ENCODE measurements around the gene NOXO1. TPM values are rescaled to one million over a fixed set of nuclear protein-coding genes. Genes with fewer than 3 reads are reported as not detected.
A peak's percentile ranks its signal among the peaks of the same experiment; 100 is the strongest.

NOXO1 gene
- total RNA-seq, 1 experiment from 2014 or later = 3.4 TPM

- Histone ChIP-seq H3K79me2 (ENCODE audit: low read length) (no peaks in the 10 kb centered on the region), H3K9me3 (ENCODE audit: low read length) (no peaks in the 10 kb centered on the region), H4K20me1 (ENCODE audit: low read length) (no peaks in the 10 kb centered on the region), H3K27me3 (ENCODE audit: low read length) (no peaks in the 10 kb centered on the region), H3K4me3 (ENCODE audit: low read length) (peak overlapping the region; percentile 64), H3K36me3 (ENCODE audit: low read depth, low read length) (no peaks in the 10 kb centered on the region), H3K4me2 (ENCODE audit: low read length) (peak overlapping the region; percentile 79), H3K9me2 (replicated peaks; ENCODE audit: low read length) (no peaks in the 10 kb centered on the region), H3K9ac (ENCODE audit: low read length) (peak overlapping the region; percentile 66), H3F3A (ENCODE audit: low read length, unreplicated experiment) (no peaks in the 10 kb centered on the region), H2AFZ (ENCODE audit: low read length) (peak overlapping the region; percentile 79), H3K27ac (ENCODE audit: low read length) (no peak overlapping the region), H3K4me1 (ENCODE audit: insufficient read depth, low read length) (no peaks in the 10 kb centered on the region)
- ChIA-PET CTCF (no interaction called here), POLR2A (ENCODE audit: unreplicated experiment) (no interaction called here)
- no TSS peak for BruUV-seq (replicated peaks)
- TF ChIP-seq CTCF (conservative IDR thresholded peaks at IDR 0.05; ENCODE audit: low read depth, low read length) (peak; percentile 68), EZH2 (IDR thresholded peaks at IDR 0.05; ENCODE audit: low read length, unreplicated experiment) (no peak)
- DNase-seq (peak; percentile 80), ATAC-seq (peak; percentile 86)
- intact Hi-C loops (cut with micrococcal nuclease) = loop anchor here (2.0 kb wide), 1 partner anchor 67 kb away; no protein-coding TSS in a partner anchor
Observed at GRCh38 chr16:1929578-1930337, 51.5 kb downstream of the NOXO1 start.

- H3K9ac ChIP-seq (ENCODE audit: low read length) = peak overlapping the region; percentile 66
- no peaks in the 10 kb centered on the region for H3K4me1 ChIP-seq (ENCODE audit: insufficient read depth, low read length)
- TF ChIP-seq EZH2phosphoT487 (IDR thresholded peaks at IDR 0.05; ENCODE audit: borderline replicate concordance, low read length) = no peak
- TF ChIP-seq CTCF (conservative IDR thresholded peaks at IDR 0.05; ENCODE audit: low read depth, low read length) = no peak
- no peak for TF ChIP-seq EZH2 (IDR thresholded peaks at IDR 0.05; ENCODE audit: low read length, unreplicated experiment)
- H3K4me3 ChIP-seq (ENCODE audit: low read length) = peak overlapping the region; percentile 64
- no peaks in the 10 kb centered on the region for H3K79me2 ChIP-seq (ENCODE audit: low read length)
- no peaks in the 10 kb centered on the region for H3K27me3 ChIP-seq (ENCODE audit: low read length)
- ChIA-PET POLR2A (ENCODE audit: unreplicated experiment) (no interaction called here), CTCF (no interaction called here)
- no peak overlapping the region for H3K27ac ChIP-seq (ENCODE audit: low read length)
- peak overlapping the region; percentile 73 for H2AFZ ChIP-seq (ENCODE audit: low read length)
- ATAC-seq (peak; percentile 22; the same call in 1 of the 2 replicates), DNase-seq (no peak)
- intact Hi-C loops (cut with micrococcal nuclease) = loop anchor here (2.0 kb wide), 1 partner anchor 66 kb away; no protein-coding TSS in a partner anchor
- no peaks in the 10 kb centered on the region for H3K9me3 ChIP-seq (ENCODE audit: low read length)
- H3K4me2 ChIP-seq (ENCODE audit: low read length) = peak overlapping the region; percentile 79
- H3F3A ChIP-seq (ENCODE audit: low read length, unreplicated experiment) = no peaks in the 10 kb centered on the region
- no peaks in the 10 kb centered on the region for H3K9me2 ChIP-seq (replicated peaks; ENCODE audit: low read length)
- no TSS peak for BruUV-seq (replicated peaks)
- no peaks in the 10 kb centered on the region for H3K36me3 ChIP-seq (ENCODE audit: low read depth, low read length)
- H4K20me1 ChIP-seq (ENCODE audit: low read length) = no peaks in the 10 kb centered on the region
Observed at GRCh38 chr16:1929105-1929504, 52.2 kb downstream of the NOXO1 start.

Other genes with a start within 250 kb of the NOXO1 start
- 66.9 and 70.3 TPM in 2 replicates for gene NME3, start 209.9 kb downstream of the NOXO1 start, total RNA-seq (2014; rRNA removed)
- gene EME2, start 208.7 kb downstream of the NOXO1 start, total RNA-seq (2014; rRNA removed) = 11.3 and 12.5 TPM in 2 replicates
- 248 and 258 TPM in 2 replicates for gene MRPS34, start 208.3 kb downstream of the NOXO1 start, total RNA-seq (2014; rRNA removed)
- 27.4 and 30.4 TPM in 2 replicates for gene SPSB3, start 198.9 kb downstream of the NOXO1 start, total RNA-seq (2014; rRNA removed)
- 95.1 and 128 TPM in 2 replicates for gene NUBP2, start 198.5 kb downstream of the NOXO1 start, total RNA-seq (2014; rRNA removed)
- gene IGFALS, start 187.8 kb downstream of the NOXO1 start, total RNA-seq (2014; rRNA removed) = not detected in 2 replicates
- 96.9 and 99.5 TPM in 2 replicates for gene HAGH, start 154.6 kb downstream of the NOXO1 start, total RNA-seq (2014; rRNA removed)
- gene FAHD1, start 154.3 kb downstream of the NOXO1 start, total RNA-seq (2014; rRNA removed) = 37.5 and 47.5 TPM in 2 replicates
- not detected in 2 replicates for gene MEIOB, start 109.3 kb downstream of the NOXO1 start, total RNA-seq (2014; rRNA removed)
- gene HS3ST6, start 63.1 kb downstream of the NOXO1 start, total RNA-seq (2014; rRNA removed) = not detected in 2 replicates
- gene MSRB1, start 38.3 kb downstream of the NOXO1 start, total RNA-seq (2014; rRNA removed) = 24.6 and 25.7 TPM in 2 replicates
- gene RPL3L, start 26.8 kb downstream of the NOXO1 start, total RNA-seq (2014; rRNA removed) = 1.5 TPM in 1 of 2 replicates, not detected in the other
- gene NDUFB10, start 21.9 kb downstream of the NOXO1 start, total RNA-seq (2014; rRNA removed) = 407 and 530 TPM in 2 replicates
- gene RPS2, start 16.6 kb downstream of the NOXO1 start, total RNA-seq (2014; rRNA removed) = 2,234 and 2,721 TPM in 2 replicates
- gene RNF151, start 14.6 kb downstream of the NOXO1 start, total RNA-seq (2014; rRNA removed) = not detected in 2 replicates
- 71.5 and 111 TPM in 2 replicates for gene TBL3, start 9.4 kb downstream of the NOXO1 start, total RNA-seq (2014; rRNA removed)
- 66.8 and 77.2 TPM in 2 replicates for gene GFER, start 2.7 kb upstream of the NOXO1 start, total RNA-seq (2014; rRNA removed)
- gene SYNGR3, start 8.5 kb upstream of the NOXO1 start, total RNA-seq (2014; rRNA removed) = 1.5 and 2.8 TPM in 2 replicates
- gene ZNF598, start 28.4 kb upstream of the NOXO1 start, total RNA-seq (2014; rRNA removed) = 44.4 and 60.1 TPM in 2 replicates
- gene NPW, start 38.3 kb upstream of the NOXO1 start, total RNA-seq (2014; rRNA removed) = 3.8 and 5.6 TPM in 2 replicates
- gene NHERF2, start 45.4 kb upstream of the NOXO1 start, total RNA-seq (2014; rRNA removed) = 145 and 160 TPM in 2 replicates
- 87.1 and 90.1 TPM in 2 replicates for gene NTHL1, start 66.4 kb upstream of the NOXO1 start, total RNA-seq (2014; rRNA removed)
- 59.3 and 64.4 TPM in 2 replicates for gene TSC2, start 66.5 kb upstream of the NOXO1 start, total RNA-seq (2014; rRNA removed)
- 58.9 and 77.3 TPM in 2 replicates for gene PKD1, start 154.4 kb upstream of the NOXO1 start, total RNA-seq (2014; rRNA removed)
- 4.6 and 5.6 TPM in 2 replicates for gene RAB26, start 167.2 kb upstream of the NOXO1 start, total RNA-seq (2014; rRNA removed)
- gene TRAF7, start 174.3 kb upstream of the NOXO1 start, total RNA-seq (2014; rRNA removed) = 44.9 and 50.7 TPM in 2 replicates
- gene CASKIN1, start 215.1 kb upstream of the NOXO1 start, total RNA-seq (2014; rRNA removed) = 1.6 and 1.7 TPM in 2 replicates
- 63.3 and 73.6 TPM in 2 replicates for gene MLST8, start 224.0 kb upstream of the NOXO1 start, total RNA-seq (2014; rRNA removed)
- 2.1 and 4.8 TPM in 2 replicates for gene BRICD5, start 229.4 kb upstream of the NOXO1 start, total RNA-seq (2014; rRNA removed)
- gene PGP, start 233.4 kb upstream of the NOXO1 start, total RNA-seq (2014; rRNA removed) = 46.0 and 58.1 TPM in 2 replicates
- 49.0 and 57.7 TPM in 2 replicates for gene E4F1, start 242.1 kb upstream of the NOXO1 start, total RNA-seq (2014; rRNA removed)

All from PC-3 (cell line).